ENCODE measurements around the gene ZNF600. TPM values are rescaled to one million over a fixed set of nuclear protein-coding genes. Genes with fewer than 3 reads are reported as not detected.
A peak's percentile ranks its signal among the peaks of the same experiment; 100 is the strongest.

ZNF600 gene
- total and polyA plus RNA-seq, 2 experiments from 2014 or later: 6.0 to 6.9 TPM

GRCh38 chr19:52743091-52743490, 43.5 kb downstream of the ZNF600 start:
- Histone ChIP-seq H3K4me3 (no peak overlapping the region), H3K27me3 (ENCODE audit: insufficient read depth) (no peaks in the 10 kb centered on the region), H3K79me2 (replicated peaks; ENCODE audit: insufficient read depth) (no peaks in the 10 kb centered on the region), H2AFZ (0 out of 2 replicates have a peak overlapping the region, but pooled peaks have one; percentile 52), H3K36me3 (ENCODE audit: insufficient read depth) (no peaks in the 10 kb centered on the region), H3K4me2 (no peak overlapping the region), H3K9me2 (ENCODE audit: insufficient read depth) (no peaks in the 10 kb centered on the region), H4K20me1 (replicated peaks; ENCODE audit: insufficient read depth) (no peaks in the 10 kb centered on the region), H3K27ac (ENCODE audit: low read depth) (no peak overlapping the region), H3F3A (replicated peaks; ENCODE audit: low read depth) (no peaks in the 10 kb centered on the region), H3K4me1 (ENCODE audit: insufficient read depth) (peaks cover 16% of the 10 kb centered on the region)
- peaks cover 15% of the 10 kb centered on the region for H3K27me3 Mint-ChIP-seq (ENCODE audit: insufficient read depth, low read depth, poor library complexity)
- H3K27ac Mint-ChIP-seq: no peak overlapping the region
- H3K36me3 Mint-ChIP-seq (ENCODE audit: low read depth): no peaks in the 10 kb centered on the region
- H3K4me3 Mint-ChIP-seq: no peak overlapping the region
- no peaks in the 10 kb centered on the region; the same call in 2 of the 3 replicates for H3K9me3 Mint-ChIP-seq
- ATAC-seq: 0 out of 3 replicates have a peak, but pooled peaks have one; percentile 24
- TF ChIP-seq EZH2 (IDR thresholded peaks at IDR 0.05; ENCODE audit: low read depth, unreplicated experiment) (no peak), ZNF331 (CRISPR knock-in tag; IDR thresholded peaks at IDR 0.05; ENCODE audit: low read depth) (no peak), POLR2AphosphoS5 (IDR thresholded peaks at IDR 0.05; ENCODE audit: low read depth) (no peak), ETS1 (IDR thresholded peaks at IDR 0.05) (no peak), NANOG (IDR thresholded peaks at IDR 0.05; ENCODE audit: borderline replicate concordance) (no peak), EZH2phosphoT487 (IDR thresholded peaks at IDR 0.05; ENCODE audit: unreplicated experiment) (no peak), STAT1 (IDR thresholded peaks at IDR 0.05; ENCODE audit: unreplicated experiment) (no peak), CTCF (conservative IDR thresholded peaks at IDR 0.05; ENCODE audit: low read depth in 2 of 2) (no peak), JUNB (IDR thresholded peaks at IDR 0.05; ENCODE audit: unreplicated experiment) (no peak), CREB1 (CRISPR knock-in tag; IDR thresholded peaks at IDR 0.05; ENCODE audit: low read depth) (no peak), ZNF114 (CRISPR knock-in tag; IDR thresholded peaks at IDR 0.05) (no peak)
- TF ChIP-seq, protein P1, sequence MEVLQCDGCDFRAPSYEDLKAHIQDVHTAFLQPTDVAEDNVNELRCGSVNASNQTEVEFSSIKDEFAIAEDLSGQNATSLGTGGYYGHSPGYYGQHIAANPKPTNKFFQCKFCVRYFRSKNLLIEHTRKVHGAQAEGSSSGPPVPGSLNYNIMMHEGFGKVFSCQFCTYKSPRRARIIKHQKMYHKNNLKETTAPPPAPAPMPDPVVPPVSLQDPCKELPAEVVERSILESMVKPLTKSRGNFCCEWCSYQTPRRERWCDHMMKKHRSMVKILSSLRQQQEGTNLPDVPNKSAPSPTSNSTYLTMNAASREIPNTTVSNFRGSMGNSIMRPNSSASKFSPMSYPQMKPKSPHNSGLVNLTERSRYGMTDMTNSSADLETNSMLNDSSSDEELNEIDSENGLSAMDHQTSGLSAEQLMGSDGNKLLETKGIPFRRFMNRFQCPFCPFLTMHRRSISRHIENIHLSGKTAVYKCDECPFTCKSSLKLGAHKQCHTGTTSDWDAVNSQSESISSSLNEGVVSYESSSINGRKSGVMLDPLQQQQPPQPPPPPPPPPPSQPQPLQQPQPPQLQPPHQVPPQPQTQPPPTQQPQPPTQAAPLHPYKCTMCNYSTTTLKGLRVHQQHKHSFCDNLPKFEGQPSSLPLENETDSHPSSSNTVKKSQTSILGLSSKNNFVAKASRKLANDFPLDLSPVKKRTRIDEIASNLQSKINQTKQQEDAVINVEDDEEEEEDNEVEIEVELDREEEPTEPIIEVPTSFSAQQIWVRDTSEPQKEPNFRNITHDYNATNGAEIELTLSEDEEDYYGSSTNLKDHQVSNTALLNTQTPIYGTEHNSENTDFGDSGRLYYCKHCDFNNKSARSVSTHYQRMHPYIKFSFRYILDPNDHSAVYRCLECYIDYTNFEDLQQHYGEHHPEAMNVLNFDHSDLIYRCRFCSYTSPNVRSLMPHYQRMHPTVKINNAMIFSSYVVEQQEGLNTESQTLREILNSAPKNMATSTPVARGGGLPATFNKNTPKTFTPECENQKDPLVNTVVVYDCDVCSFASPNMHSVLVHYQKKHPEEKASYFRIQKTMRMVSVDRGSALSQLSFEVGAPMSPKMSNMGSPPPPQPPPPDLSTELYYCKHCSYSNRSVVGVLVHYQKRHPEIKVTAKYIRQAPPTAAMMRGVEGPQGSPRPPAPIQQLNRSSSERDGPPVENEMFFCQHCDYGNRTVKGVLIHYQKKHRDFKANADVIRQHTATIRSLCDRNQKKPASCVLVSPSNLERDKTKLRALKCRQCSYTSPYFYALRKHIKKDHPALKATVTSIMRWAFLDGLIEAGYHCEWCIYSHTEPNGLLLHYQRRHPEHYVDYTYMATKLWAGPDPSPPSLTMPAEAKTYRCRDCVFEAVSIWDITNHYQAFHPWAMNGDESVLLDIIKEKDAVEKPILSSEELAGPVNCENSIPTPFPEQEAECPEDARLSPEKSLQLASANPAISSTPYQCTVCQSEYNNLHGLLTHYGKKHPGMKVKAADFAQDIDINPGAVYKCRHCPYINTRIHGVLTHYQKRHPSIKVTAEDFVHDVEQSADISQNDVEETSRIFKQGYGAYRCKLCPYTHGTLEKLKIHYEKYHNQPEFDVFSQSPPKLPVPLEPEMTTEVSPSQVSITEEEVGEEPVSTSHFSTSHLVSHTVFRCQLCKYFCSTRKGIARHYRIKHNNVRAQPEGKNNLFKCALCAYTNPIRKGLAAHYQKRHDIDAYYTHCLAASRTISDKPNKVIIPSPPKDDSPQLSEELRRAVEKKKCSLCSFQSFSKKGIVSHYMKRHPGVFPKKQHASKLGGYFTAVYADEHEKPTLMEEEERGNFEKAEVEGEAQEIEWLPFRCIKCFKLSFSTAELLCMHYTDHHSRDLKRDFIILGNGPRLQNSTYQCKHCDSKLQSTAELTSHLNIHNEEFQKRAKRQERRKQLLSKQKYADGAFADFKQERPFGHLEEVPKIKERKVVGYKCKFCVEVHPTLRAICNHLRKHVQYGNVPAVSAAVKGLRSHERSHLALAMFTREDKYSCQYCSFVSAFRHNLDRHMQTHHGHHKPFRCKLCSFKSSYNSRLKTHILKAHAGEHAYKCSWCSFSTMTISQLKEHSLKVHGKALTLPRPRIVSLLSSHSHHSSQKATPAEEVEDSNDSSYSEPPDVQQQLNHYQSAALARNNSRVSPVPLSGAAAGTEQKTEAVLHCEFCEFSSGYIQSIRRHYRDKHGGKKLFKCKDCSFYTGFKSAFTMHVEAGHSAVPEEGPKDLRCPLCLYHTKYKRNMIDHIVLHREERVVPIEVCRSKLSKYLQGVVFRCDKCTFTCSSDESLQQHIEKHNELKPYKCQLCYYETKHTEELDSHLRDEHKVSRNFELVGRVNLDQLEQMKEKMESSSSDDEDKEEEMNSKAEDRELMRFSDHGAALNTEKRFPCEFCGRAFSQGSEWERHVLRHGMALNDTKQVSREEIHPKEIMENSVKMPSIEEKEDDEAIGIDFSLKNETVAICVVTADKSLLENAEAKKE (CRISPR knock-in tag; IDR thresholded peaks at IDR 0.05): no peak
- DNase-seq (ENCODE audit: low spot score): no peak
- peaks cover 15% of the 10 kb centered on the region for H3K4me1 Mint-ChIP-seq
